ENCODE measurements around the gene C10orf90. TPM values are rescaled to one million over a fixed set of nuclear protein-coding genes. Genes with fewer than 3 reads are reported as not detected.

Gene C10orf90
- total RNA-seq, 3 donors from 2014 or later (not counting 1 experiment from before 2014, with no cell fraction given): not detected

DNA sequence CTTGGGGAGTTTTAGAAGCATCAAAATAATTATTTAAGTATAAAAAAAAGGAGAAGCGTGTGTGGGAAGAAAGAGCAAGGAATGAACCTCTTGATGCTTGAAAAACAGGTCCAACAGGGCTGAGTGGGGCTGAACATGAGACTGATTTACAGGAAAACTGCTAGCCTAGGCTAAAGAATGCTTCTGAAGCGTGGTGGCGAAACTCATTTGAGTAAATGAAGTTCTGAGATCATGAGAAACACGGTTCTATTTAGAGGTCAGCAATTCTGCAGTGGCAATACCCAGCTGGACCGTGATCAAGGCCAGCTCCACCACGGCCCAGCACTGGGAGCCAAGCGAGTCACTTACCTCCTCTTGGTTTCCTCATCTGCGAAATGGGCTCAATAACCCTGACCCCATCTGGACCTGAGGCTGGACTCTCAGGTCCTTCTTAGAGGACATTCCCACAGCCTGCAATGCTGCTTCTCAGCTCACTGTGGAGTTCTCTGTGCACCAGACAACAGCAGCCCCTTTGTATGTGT, 142.1 kb downstream of the C10orf90 start:
- H3K36me3 Mint-ChIP-seq: no peaks in the 10 kb centered on the region
- no peaks in the 10 kb centered on the region for H3K4me1 Mint-ChIP-seq
- no peak overlapping the region for H3K27ac Mint-ChIP-seq
- Histone ChIP-seq H3K9me3 (ENCODE audit: control insufficient read depth, insufficient read depth, low read length) (no peaks in the 10 kb centered on the region), H3K36me3 (ENCODE audit: control insufficient read depth, insufficient read depth, low read length) (no peaks in the 10 kb centered on the region), H3K27ac (ENCODE audit: low read length) (no peak overlapping the region), H3K4me3 (ENCODE audit: low read length) (no peak overlapping the region), H3K4me1 (ENCODE audit: control insufficient read depth, insufficient read depth, low read length) (no peaks in the 10 kb centered on the region), H3K27me3 (ENCODE audit: control insufficient read depth, insufficient read depth, low read length) (no peaks in the 10 kb centered on the region)
- ATAC-seq (no peak), DNase-seq (no peak)
- no peak overlapping the region for H3K4me3 Mint-ChIP-seq
- H3K9me3 Mint-ChIP-seq: no peaks in the 10 kb centered on the region
- WGBS (ENCODE audit: insufficient coverage): 89% methylated on average over 8 of the region's 8 CpGs
- H3K27me3 Mint-ChIP-seq (ENCODE audit: low read depth in 2 of 2): peaks cover 7 to 32% of the 10 kb centered on the region in 2 donors
- TF ChIP-seq, protein P1, sequence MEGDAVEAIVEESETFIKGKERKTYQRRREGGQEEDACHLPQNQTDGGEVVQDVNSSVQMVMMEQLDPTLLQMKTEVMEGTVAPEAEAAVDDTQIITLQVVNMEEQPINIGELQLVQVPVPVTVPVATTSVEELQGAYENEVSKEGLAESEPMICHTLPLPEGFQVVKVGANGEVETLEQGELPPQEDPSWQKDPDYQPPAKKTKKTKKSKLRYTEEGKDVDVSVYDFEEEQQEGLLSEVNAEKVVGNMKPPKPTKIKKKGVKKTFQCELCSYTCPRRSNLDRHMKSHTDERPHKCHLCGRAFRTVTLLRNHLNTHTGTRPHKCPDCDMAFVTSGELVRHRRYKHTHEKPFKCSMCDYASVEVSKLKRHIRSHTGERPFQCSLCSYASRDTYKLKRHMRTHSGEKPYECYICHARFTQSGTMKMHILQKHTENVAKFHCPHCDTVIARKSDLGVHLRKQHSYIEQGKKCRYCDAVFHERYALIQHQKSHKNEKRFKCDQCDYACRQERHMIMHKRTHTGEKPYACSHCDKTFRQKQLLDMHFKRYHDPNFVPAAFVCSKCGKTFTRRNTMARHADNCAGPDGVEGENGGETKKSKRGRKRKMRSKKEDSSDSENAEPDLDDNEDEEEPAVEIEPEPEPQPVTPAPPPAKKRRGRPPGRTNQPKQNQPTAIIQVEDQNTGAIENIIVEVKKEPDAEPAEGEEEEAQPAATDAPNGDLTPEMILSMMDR (IDR thresholded peaks at IDR 0.05): no peak
- intact Hi-C loops (cut with micrococcal nuclease): no loop called here

- no peak overlapping the region for H3K27ac ChIP-seq (ENCODE audit: low read length)
- no peak overlapping the region for H3K4me3 Mint-ChIP-seq
- H3K9me3 Mint-ChIP-seq: no peaks in the 10 kb centered on the region
- H3K27ac Mint-ChIP-seq: no peak overlapping the region
- TF ChIP-seq, protein P1 (IDR thresholded peaks at IDR 0.05): no peak
- WGBS (ENCODE audit: insufficient coverage): 73% methylated on average over 5 of the region's 9 CpGs
- no peaks in the 10 kb centered on the region for H3K4me1 Mint-ChIP-seq
- no peaks in the 10 kb centered on the region for H3K36me3 ChIP-seq (ENCODE audit: control insufficient read depth, insufficient read depth, low read length)
- no peak overlapping the region for H3K4me3 ChIP-seq (ENCODE audit: low read length)
- H3K27me3 Mint-ChIP-seq (ENCODE audit: low read depth in 2 of 2): peaks cover 11 to 38% of the 10 kb centered on the region in 2 donors
- intact Hi-C loops (cut with micrococcal nuclease): no loop called here
- H3K4me1 ChIP-seq (ENCODE audit: control insufficient read depth, insufficient read depth, low read length): no peaks in the 10 kb centered on the region
- no peaks in the 10 kb centered on the region for H3K36me3 Mint-ChIP-seq
- no peaks in the 10 kb centered on the region for H3K27me3 ChIP-seq (ENCODE audit: control insufficient read depth, insufficient read depth, low read length)
- DNase-seq (no peak), ATAC-seq (no peak)
- H3K9me3 ChIP-seq (ENCODE audit: control insufficient read depth, insufficient read depth, low read length): no peaks in the 10 kb centered on the region
Measured at GRCh38 chr10:126527645-126528314, 142.7 kb downstream of the C10orf90 start.

DNA sequence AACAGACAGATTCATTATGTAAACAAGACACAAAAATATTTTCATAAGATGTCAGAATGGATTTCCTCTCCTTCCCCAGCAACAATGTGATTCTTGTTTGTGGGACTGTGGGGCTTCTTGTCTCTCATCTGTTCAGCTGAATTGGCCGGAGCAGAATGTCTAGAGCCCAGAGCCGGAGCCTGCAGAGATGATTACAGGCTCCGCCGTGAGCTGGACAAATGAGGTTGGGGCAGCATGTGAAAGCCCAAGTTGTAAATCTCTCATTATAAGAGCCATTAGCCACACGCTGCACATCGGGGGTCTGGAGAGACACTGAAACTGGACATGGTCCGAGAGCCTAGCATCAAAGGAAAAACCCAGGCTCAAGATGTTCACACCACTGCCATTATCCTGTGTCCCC, 145.2 kb downstream of the C10orf90 start:
- Mint-ChIP-seq H3K9me3 (no peaks in the 10 kb centered on the region), H3K4me1 (no peaks in the 10 kb centered on the region), H3K27me3 (ENCODE audit: low read depth in 2 of 2) (peaks cover 11 to 41% of the 10 kb centered on the region in 2 donors), H3K36me3 (no peaks in the 10 kb centered on the region), H3K4me3 (no peak overlapping the region), H3K27ac (no peak overlapping the region)
- DNase-seq: no peak
- Histone ChIP-seq H3K4me1 (ENCODE audit: control insufficient read depth, insufficient read depth, low read length) (no peaks in the 10 kb centered on the region), H3K4me3 (ENCODE audit: low read length) (no peak overlapping the region), H3K9me3 (ENCODE audit: control insufficient read depth, insufficient read depth, low read length) (no peaks in the 10 kb centered on the region), H3K27me3 (ENCODE audit: control insufficient read depth, insufficient read depth, low read length) (no peaks in the 10 kb centered on the region), H3K36me3 (ENCODE audit: control insufficient read depth, insufficient read depth, low read length) (no peaks in the 10 kb centered on the region), H3K27ac (ENCODE audit: low read length) (no peak overlapping the region)
- ATAC-seq: no peak
- whole genome bisulfite sequencing (ENCODE audit: insufficient coverage): 84% methylated on average over 7 of the region's 7 CpGs
- TF ChIP-seq, protein P1 (IDR thresholded peaks at IDR 0.05): no peak
- intact Hi-C loops (cut with micrococcal nuclease): no loop called here

DNA sequence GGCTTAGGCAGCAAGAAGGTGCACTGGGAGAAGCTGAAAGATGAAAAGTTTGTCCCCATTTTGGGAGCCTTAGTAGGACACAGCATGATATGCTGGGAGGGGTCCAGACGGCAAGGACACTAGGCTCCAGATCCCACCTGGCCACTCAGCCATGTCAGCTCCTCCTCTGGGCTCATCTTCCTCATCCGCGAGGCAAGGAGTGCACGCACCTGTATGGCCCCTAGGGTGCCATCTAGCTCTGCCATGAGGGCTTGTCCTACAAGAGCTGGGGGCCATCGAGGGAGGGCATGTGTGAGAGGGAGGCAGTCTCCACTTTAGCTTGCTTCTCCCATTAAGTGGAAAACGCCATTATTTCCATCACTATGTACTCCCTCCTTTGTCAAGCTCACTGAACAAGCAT, 146.0 kb downstream of the C10orf90 start:
- WGBS (ENCODE audit: insufficient coverage): 69% methylated on average over 5 of the region's 6 CpGs
- H3K4me1 ChIP-seq (ENCODE audit: control insufficient read depth, insufficient read depth, low read length): no peaks in the 10 kb centered on the region
- H3K4me3 ChIP-seq (ENCODE audit: low read length): no peak overlapping the region
- Mint-ChIP-seq H3K27ac (no peak overlapping the region), H3K36me3 (no peaks in the 10 kb centered on the region), H3K9me3 (no peaks in the 10 kb centered on the region), H3K4me3 (no peak overlapping the region), H3K27me3 (ENCODE audit: low read depth in 2 of 2) (peaks cover 16 to 33% of the 10 kb centered on the region in 2 donors), H3K4me1 (no peaks in the 10 kb centered on the region)
- intact Hi-C loops (cut with micrococcal nuclease): no loop called here
- ATAC-seq (no peak), DNase-seq (no peak)
- H3K27me3 ChIP-seq (ENCODE audit: control insufficient read depth, insufficient read depth, low read length): no peaks in the 10 kb centered on the region
- no peaks in the 10 kb centered on the region for H3K36me3 ChIP-seq (ENCODE audit: control insufficient read depth, insufficient read depth, low read length)
- TF ChIP-seq, protein P1 (IDR thresholded peaks at IDR 0.05): no peak
- H3K9me3 ChIP-seq (ENCODE audit: control insufficient read depth, insufficient read depth, low read length): no peaks in the 10 kb centered on the region
- H3K27ac ChIP-seq (ENCODE audit: low read length): no peak overlapping the region

Data from natural killer cell (primary cell).